Erythroblast (primary cell): ENCODE results near the gene GFAP.

ENCODE experiments used
- GATA1 ChIP-seq: IDR thresholded peaks from 2 replicates; pipeline ENCODE4 v1.6.1; 2011; ENCODE audit warnings: low read depth, mild to moderate bottlenecking, control low read depth, low read length, moderate library complexity
- POLR2A ChIP-seq: IDR thresholded peaks from 2 replicates; pipeline ENCODE4 v1.6.1; 2011; ENCODE audit warnings: mild to moderate bottlenecking, low read length

DNA sequence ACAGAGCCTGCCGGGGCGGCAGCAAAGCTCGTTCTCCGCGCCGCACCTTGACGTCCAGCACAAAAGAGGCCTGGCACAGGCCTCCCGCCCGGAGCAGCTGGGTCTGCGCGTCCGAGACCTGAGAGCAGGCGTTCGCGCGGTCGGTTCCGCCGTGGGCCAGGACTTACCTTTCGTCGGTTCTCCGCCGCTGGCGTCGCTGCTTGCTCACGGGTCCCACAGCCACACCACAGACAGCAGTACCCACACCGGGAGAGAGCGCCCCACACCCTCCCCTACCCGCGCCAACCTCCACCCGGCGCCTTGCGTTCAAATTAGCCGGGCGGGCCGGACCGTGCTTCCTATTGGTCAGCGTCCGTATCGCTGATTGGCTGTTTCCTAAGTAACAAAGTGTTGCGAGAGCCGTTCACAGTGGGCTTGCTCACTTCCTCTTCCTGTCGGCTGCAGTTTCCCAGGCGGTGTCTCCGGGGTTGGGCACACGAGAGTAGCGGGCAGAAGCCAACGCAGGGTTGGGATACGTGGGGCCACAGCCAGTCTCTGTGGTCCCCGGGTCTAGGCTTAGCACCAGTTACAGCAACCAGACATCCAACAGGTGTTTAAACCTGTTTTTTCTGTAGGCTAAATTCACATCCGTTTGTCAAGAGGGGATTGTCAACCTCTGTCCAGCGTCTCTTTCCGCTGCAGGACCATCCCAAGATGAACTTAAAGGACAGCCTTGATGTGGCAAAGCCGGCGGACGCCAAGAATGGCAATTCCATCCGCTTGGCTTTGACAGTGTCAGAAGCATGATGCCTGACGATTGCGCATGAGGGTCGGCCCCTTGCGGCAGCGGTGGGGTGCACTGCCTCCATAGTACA is 32.4 kb upstream of the GFAP start, which contains the start of gene KIF18B:
- TF ChIP-seq POLR2A (peak; percentile 99), GATA1 (no peak)
